Right atrium auricular region (tissue), 2 donors: ENCODE results near the gene CTSH. TPM values are rescaled to one million over a fixed set of nuclear protein-coding genes. Genes with fewer than 3 reads are reported as not detected.

Experiments
- DNase-seq: peaks from one replicate; pipeline ENCODE4 v3.0.0-alpha.2; 2019; ENCODE audit warnings: low spot score
- H3K27ac ChIP-seq, 2 donors: fragments of 200-600 bp; sonication (generic); 1 replicate in 1 of 2; 2 replicates in 1 of 2; pipeline ENCODE4 v1.5.1; 2016 to 2019
- H3K27me3 ChIP-seq, 2 donors: fragments of 200-600 bp; sonication (generic); one replicate each; pipeline versions ENCODE4 v1.5.1 to v1.6.0; 2017 to 2019
- H3K36me3 ChIP-seq: fragments of 200-600 bp; sonication (generic); one replicate; pipeline ENCODE4 v1.5.1; 2016
- H3K4me1 ChIP-seq, 2 donors: fragments of 200-600 bp; sonication (generic); one replicate each; pipeline versions ENCODE4 v1.5.1 to v1.6.0; 2017 to 2019
- H3K4me3 ChIP-seq, 2 donors: fragments of 200-600 bp; sonication (generic); 1 replicate in 1 of 2; 2 replicates in 1 of 2; pipeline ENCODE4 v1.5.1; 2017 to 2019; ENCODE audit warnings: mild to moderate bottlenecking in 1 of 2, moderate library complexity in 1 of 2
- H3K9me3 ChIP-seq, 2 donors: fragments of 200-600 bp; sonication (generic); one replicate each; pipeline ENCODE4 v1.5.1; 2019
- CTCF ChIP-seq, 2 donors: fragments of 200-600 bp; sonication (generic); IDR thresholded peaks; one replicate each; pipeline ENCODE4 v1.5.1; 2019; ENCODE audit warnings: antibody characterized with exemption in 2 of 2
- total RNA-seq, 2 donors: library from RNA; depleted of rRNA; stranded (reverse); fragments of >200 nt; gene quantifications; one replicate each; pipeline ENCODE4 v1.1.0, GENCODE V29; 2016

The CTSH gene
- total RNA-seq, 2 donors from 2014 or later, result 51.0 to 114 TPM

- no peak overlapping the region for H3K27ac ChIP-seq
- no peaks in the 10 kb centered on the region for H3K27me3 ChIP-seq
- peaks cover 0 to 10% of the 10 kb centered on the region in 2 donors for H3K4me1 ChIP-seq
- H3K4me3 ChIP-seq, result no peak overlapping the region
- no peaks in the 10 kb centered on the region for H3K36me3 ChIP-seq
- no peaks in the 10 kb centered on the region for H3K9me3 ChIP-seq
- TF ChIP-seq CTCF (IDR thresholded peaks at IDR 0.05), result peak; percentile 47 to 74
- DNase-seq, result no peak
Measured at GRCh38 chr15:78979456-78980320, 34.8 kb upstream of the CTSH start.

GRCh38 chr15:78978601-78979179 lies 33.8 kb upstream of the CTSH start:
- H3K27ac ChIP-seq, result no peak overlapping the region
- H3K4me1 ChIP-seq, result peaks cover 0 to 5% of the 10 kb centered on the region in 2 donors
- no peak for DNase-seq
- H3K9me3 ChIP-seq, result no peaks in the 10 kb centered on the region
- no peak overlapping the region for H3K4me3 ChIP-seq
- no peaks in the 10 kb centered on the region for H3K36me3 ChIP-seq
- no peaks in the 10 kb centered on the region for H3K27me3 ChIP-seq
- TF ChIP-seq CTCF (IDR thresholded peaks at IDR 0.05), result no peak

GRCh38 chr15:78977591-78978347 lies 32.9 kb upstream of the CTSH start:
- Histone ChIP-seq H3K4me3 (no peak overlapping the region), H3K36me3 (no peaks in the 10 kb centered on the region), H3K27ac (no peak overlapping the region), H3K4me1 (no peaks in the 10 kb centered on the region), H3K9me3 (no peaks in the 10 kb centered on the region), H3K27me3 (no peaks in the 10 kb centered on the region)
- no peak for TF ChIP-seq CTCF (IDR thresholded peaks at IDR 0.05)
- no peak for DNase-seq

GRCh38 chr15:78977091-78977571 lies 32.3 kb upstream of the CTSH start:
- Histone ChIP-seq H3K9me3 (no peaks in the 10 kb centered on the region), H3K4me3 (no peak overlapping the region), H3K27ac (no peak overlapping the region), H3K36me3 (no peaks in the 10 kb centered on the region), H3K27me3 (no peaks in the 10 kb centered on the region), H3K4me1 (no peaks in the 10 kb centered on the region)
- TF ChIP-seq CTCF (IDR thresholded peaks at IDR 0.05), result no peak
- DNase-seq, result no peak

- no peaks in the 10 kb centered on the region for H3K9me3 ChIP-seq
- DNase-seq, result no peak
Measured at GRCh38 chr15:78976691-78977090, 31.8 kb upstream of the CTSH start.

More at GRCh38 chr15:78976691-78977090, 31.8 kb upstream of the CTSH start:
- Histone ChIP-seq H3K36me3 (no peaks in the 10 kb centered on the region), H3K4me3 (no peak overlapping the region), H3K4me1 (no peaks in the 10 kb centered on the region), H3K27ac (no peak overlapping the region), H3K27me3 (no peaks in the 10 kb centered on the region)
- no peak for TF ChIP-seq CTCF (IDR thresholded peaks at IDR 0.05)
